Measurements from ENCODE around the gene TACC2.

- TF ChIP-seq CTCF (IDR thresholded peaks at IDR 0.05): no peak
- TF ChIP-seq EZH2 (IDR thresholded peaks at IDR 0.05; ENCODE audit: borderline replicate concordance, insufficient read depth, low read depth, low read length, poor library complexity, severe bottlenecking): no peak
Observed at GRCh38 chr10:122186816-122187810, 198.2 kb downstream of the TACC2 start.

All from B cell (primary cell).